ENCODE results near the gene HAND1.

- TF ChIP-seq CTCF (IDR thresholded peaks at IDR 0.05) (no peak), EZH2 (IDR thresholded peaks at IDR 0.05; ENCODE audit: borderline replicate concordance, insufficient read depth, low read depth, low read length, poor library complexity, severe bottlenecking) (no peak)
These were observed 45.1 kb upstream of the HAND1 start for GRCh38 chr5:154523104-154523503.
